ENCODE results near the gene HPX. TPM values are rescaled to one million over a fixed set of nuclear protein-coding genes. Genes with fewer than 3 reads are reported as not detected.

Gene HPX
- total RNA-seq, 1 experiment from 2014 or later = 0.75 TPM

GRCh38 chr11:6405846-6406245 lies 34.9 kb downstream of the HPX start:
- Mint-ChIP-seq H3K4me1 (ENCODE audit: insufficient read depth, unreplicated experiment) (no peaks in the 10 kb centered on the region), H3K9me3 (ENCODE audit: unreplicated experiment) (no peaks in the 10 kb centered on the region), H3K4me3 (ENCODE audit: unreplicated experiment) (no peak overlapping the region), H3K27ac (ENCODE audit: low read depth, unreplicated experiment) (no peak overlapping the region), H3K27me3 (ENCODE audit: insufficient read depth, unreplicated experiment) (peaks cover 16% of the 10 kb centered on the region), H3K36me3 (ENCODE audit: insufficient read depth, unreplicated experiment) (no peaks in the 10 kb centered on the region)
- DNase-seq (ENCODE audit: unreplicated experiment) = no peak
- no TSS peak for BruUV-seq (replicated peaks)
- no peak for TF ChIP-seq CTCF (IDR thresholded peaks at IDR 0.05; ENCODE audit: unreplicated experiment)
- intact Hi-C loops (cut with micrococcal nuclease) = no loop called here
- POLR2A ChIA-PET = interaction anchor here (0.5 kb wide), 1 partner anchor 23 kb away, joined by 3 read pairs; no protein-coding TSS in a partner anchor
- CTCF ChIA-PET = interaction anchor here (0.6 to 2.1 kb wide), 4 partner anchors 9 to 1524 kb away, joined by 3 to 8 read pairs (median 4); partner anchors contain the start of gene OR51T1

- CTCF ChIA-PET = interaction anchor here (0.5 to 2.1 kb wide), 2 partner anchors 26 to 459 kb away, joined by 6 to 8 read pairs; no protein-coding TSS in a partner anchor
- Mint-ChIP-seq H3K36me3 (ENCODE audit: insufficient read depth, unreplicated experiment) (no peaks in the 10 kb centered on the region), H3K27me3 (ENCODE audit: insufficient read depth, unreplicated experiment) (peaks cover 16% of the 10 kb centered on the region), H3K9me3 (ENCODE audit: unreplicated experiment) (no peaks in the 10 kb centered on the region), H3K4me1 (ENCODE audit: insufficient read depth, unreplicated experiment) (no peaks in the 10 kb centered on the region), H3K27ac (ENCODE audit: low read depth, unreplicated experiment) (no peak overlapping the region), H3K4me3 (ENCODE audit: unreplicated experiment) (no peak overlapping the region)
- BruUV-seq (replicated peaks) = no TSS peak
- no peak for DNase-seq (ENCODE audit: unreplicated experiment)
- POLR2A ChIA-PET = interaction anchor here (0.5 kb wide), 1 partner anchor 22 kb away, joined by 3 read pairs; no protein-coding TSS in a partner anchor
- no peak for TF ChIP-seq CTCF (IDR thresholded peaks at IDR 0.05; ENCODE audit: unreplicated experiment)
- intact Hi-C loops (cut with micrococcal nuclease) = no loop called here
Observed at GRCh38 chr11:6405052-6405667, 35.6 kb downstream of the HPX start.

- intact Hi-C loops (cut with micrococcal nuclease) = no loop called here
- no peaks in the 10 kb centered on the region for H3K4me1 Mint-ChIP-seq (ENCODE audit: insufficient read depth, unreplicated experiment)
- no peak overlapping the region for H3K27ac Mint-ChIP-seq (ENCODE audit: low read depth, unreplicated experiment)
- H3K36me3 Mint-ChIP-seq (ENCODE audit: insufficient read depth, unreplicated experiment) = no peaks in the 10 kb centered on the region
- ChIA-PET CTCF (interaction anchor here (0.5 to 2.1 kb wide), 3 partner anchors 13 to 460 kb away, joined by 4 to 8 read pairs (median 6); no protein-coding TSS in a partner anchor), POLR2A (no interaction called here)
- peaks cover 21% of the 10 kb centered on the region for H3K27me3 Mint-ChIP-seq (ENCODE audit: insufficient read depth, unreplicated experiment)
- H3K4me3 Mint-ChIP-seq (ENCODE audit: unreplicated experiment) = no peak overlapping the region
- no TSS peak for BruUV-seq (replicated peaks)
- no peak for TF ChIP-seq CTCF (IDR thresholded peaks at IDR 0.05; ENCODE audit: unreplicated experiment)
- DNase-seq (ENCODE audit: unreplicated experiment) = no peak
- no peaks in the 10 kb centered on the region for H3K9me3 Mint-ChIP-seq (ENCODE audit: unreplicated experiment)
Observed at GRCh38 chr11:6404342-6405051, 36.3 kb downstream of the HPX start.

- intact Hi-C loops (cut with micrococcal nuclease) = no loop called here
- Mint-ChIP-seq H3K9me3 (ENCODE audit: unreplicated experiment) (no peaks in the 10 kb centered on the region), H3K27ac (ENCODE audit: low read depth, unreplicated experiment) (no peak overlapping the region), H3K36me3 (ENCODE audit: insufficient read depth, unreplicated experiment) (no peaks in the 10 kb centered on the region), H3K27me3 (ENCODE audit: insufficient read depth, unreplicated experiment) (peaks cover 30% of the 10 kb centered on the region), H3K4me3 (ENCODE audit: unreplicated experiment) (no peak overlapping the region), H3K4me1 (ENCODE audit: insufficient read depth, unreplicated experiment) (no peaks in the 10 kb centered on the region)
- BruUV-seq (replicated peaks) = no TSS peak
- TF ChIP-seq CTCF (IDR thresholded peaks at IDR 0.05; ENCODE audit: unreplicated experiment) = no peak
- CTCF ChIA-PET = interaction anchor here (1.1 to 1.4 kb wide), 2 partner anchors 25 to 71 kb away, joined by 3 to 4 read pairs; no protein-coding TSS in a partner anchor
- DNase-seq (ENCODE audit: unreplicated experiment) = no peak
- POLR2A ChIA-PET = no interaction called here
Observed at GRCh38 chr11:6403539-6403938, 37.2 kb downstream of the HPX start.
